GM12864 (cell line): ENCODE results near the gene ANKFY1.

ENCODE experiments used
- DNase-seq: peaks from one replicate; pipeline ENCODE4 v3.0.0-alpha.2; 2011; ENCODE audit warnings: low read depth
- H3K4me3 ChIP-seq: 2 replicates; pipeline ENCODE4 v1.5.1; 2011; ENCODE audit warnings: mild to moderate bottlenecking, low read depth, low read length, control low read depth
- TF ChIP-seq, protein P1 (sequence below): IDR thresholded peaks from 2 replicates; pipeline ENCODE4 v1.5.1; 2011; ENCODE audit warnings: low read depth, mild to moderate bottlenecking, moderate library complexity, low read length, control low read depth, inconsistent platforms; ENCODE audit errors: missing control alignments

The ANKFY1 gene

DNA sequence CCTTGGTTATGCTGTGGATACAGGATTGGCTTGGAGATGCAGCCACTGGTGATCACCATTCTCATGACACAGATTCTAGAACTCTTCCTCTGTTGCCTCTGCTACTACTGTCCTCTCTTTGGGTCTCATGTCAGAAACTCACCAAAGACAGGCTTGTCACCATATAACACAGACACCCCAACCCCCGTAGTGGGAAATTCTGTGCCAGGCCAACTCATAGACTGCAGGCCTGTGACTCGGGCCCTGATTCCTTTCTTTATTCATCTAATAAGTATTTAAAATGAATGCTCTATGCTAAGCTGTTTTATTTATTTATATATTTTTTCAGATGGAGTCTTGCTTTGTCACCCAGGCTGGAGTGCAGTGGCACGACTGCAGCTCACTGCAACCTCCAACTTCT, 111.3 kb downstream of the ANKFY1 start:
- no peak overlapping the region for H3K4me3 ChIP-seq
- TF ChIP-seq, protein P1, sequence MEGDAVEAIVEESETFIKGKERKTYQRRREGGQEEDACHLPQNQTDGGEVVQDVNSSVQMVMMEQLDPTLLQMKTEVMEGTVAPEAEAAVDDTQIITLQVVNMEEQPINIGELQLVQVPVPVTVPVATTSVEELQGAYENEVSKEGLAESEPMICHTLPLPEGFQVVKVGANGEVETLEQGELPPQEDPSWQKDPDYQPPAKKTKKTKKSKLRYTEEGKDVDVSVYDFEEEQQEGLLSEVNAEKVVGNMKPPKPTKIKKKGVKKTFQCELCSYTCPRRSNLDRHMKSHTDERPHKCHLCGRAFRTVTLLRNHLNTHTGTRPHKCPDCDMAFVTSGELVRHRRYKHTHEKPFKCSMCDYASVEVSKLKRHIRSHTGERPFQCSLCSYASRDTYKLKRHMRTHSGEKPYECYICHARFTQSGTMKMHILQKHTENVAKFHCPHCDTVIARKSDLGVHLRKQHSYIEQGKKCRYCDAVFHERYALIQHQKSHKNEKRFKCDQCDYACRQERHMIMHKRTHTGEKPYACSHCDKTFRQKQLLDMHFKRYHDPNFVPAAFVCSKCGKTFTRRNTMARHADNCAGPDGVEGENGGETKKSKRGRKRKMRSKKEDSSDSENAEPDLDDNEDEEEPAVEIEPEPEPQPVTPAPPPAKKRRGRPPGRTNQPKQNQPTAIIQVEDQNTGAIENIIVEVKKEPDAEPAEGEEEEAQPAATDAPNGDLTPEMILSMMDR = no peak
- DNase-seq = no peak

DNA sequence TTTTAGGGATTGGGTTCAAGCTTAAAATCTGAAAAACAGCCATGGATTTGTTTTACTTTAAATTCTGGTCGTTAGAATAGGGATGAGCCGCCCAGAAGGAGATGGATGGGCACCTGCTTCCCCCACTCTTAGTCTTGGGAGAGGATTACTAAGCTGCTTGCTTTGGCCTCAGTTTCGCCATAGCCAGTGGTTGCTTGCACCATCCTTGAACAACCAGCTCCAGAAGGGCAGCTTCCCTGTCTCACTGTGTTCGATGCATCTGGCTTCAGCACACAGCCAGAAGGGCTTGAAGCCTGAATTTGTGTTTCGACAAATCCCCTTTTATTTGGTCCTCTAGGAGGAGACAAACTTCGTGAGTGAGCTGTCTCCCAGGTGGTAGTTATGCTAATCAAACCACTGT, 113.7 kb downstream of the ANKFY1 start:
- TF ChIP-seq, protein P1 = no peak
- no peak overlapping the region for H3K4me3 ChIP-seq
- DNase-seq = no peak

DNA sequence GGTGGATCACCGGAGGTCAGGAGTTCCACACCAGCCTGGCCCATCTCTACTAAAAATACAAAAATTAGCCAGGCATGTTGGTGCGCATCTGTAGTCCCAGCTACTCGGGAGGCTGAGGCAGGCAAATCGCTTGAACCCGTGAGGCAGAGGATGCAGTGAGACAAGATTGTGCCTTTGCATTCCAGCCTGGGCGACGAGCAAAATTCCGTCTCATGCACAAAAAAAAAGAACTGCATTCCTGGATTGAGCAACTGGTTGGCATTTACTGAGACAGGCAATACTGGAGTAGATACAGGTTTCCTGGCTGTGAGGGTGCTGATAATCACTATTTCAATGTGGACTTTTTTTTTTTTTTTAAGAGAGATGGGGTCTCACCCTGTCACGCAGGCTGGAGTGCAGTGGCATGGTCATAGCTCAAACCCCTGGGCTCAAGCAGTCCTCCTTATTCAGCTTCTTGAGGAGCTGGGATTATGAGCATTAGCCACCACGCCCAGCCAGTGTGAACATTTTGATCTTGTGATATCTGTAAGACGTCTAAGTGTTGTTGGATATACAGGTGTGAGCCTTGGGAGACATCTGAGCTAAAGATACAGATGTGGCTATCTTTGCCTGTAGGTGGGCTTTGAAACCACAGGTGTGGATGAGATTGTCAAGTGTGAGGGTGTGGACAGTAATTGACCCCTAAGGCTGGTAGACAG, 115.0 kb downstream of the ANKFY1 start:
- DNase-seq = no peak
- TF ChIP-seq, protein P1 = no peak
- no peak overlapping the region for H3K4me3 ChIP-seq

DNA sequence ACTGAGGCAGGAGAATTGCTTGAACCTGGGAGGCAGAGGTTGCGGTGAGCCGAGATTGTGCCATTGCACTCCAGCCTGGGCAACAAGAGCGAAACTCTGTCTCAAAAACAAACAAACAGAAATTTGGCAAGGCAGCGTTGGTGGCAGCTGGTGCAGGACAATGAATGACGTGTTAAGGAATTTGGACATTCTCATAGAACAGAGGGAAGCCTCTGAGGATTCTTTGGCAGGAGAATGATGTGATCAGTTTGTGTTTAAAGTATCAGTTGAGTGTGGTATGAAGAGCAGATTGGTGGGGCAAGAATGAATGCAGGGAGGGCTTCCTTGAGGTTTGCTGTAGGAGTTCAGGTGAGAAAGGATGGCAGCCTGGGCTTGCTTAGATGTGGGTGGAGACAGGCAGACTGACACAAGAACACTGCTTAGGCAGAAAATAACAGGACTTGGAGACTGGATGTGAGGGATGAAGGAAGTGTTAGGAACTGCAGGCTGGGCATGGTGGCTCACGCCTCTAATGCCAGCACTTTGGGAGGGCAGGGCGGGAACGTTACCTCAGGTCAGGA, 115.9 kb downstream of the ANKFY1 start:
- no peak for DNase-seq
- TF ChIP-seq, protein P1 = no peak

DNA sequence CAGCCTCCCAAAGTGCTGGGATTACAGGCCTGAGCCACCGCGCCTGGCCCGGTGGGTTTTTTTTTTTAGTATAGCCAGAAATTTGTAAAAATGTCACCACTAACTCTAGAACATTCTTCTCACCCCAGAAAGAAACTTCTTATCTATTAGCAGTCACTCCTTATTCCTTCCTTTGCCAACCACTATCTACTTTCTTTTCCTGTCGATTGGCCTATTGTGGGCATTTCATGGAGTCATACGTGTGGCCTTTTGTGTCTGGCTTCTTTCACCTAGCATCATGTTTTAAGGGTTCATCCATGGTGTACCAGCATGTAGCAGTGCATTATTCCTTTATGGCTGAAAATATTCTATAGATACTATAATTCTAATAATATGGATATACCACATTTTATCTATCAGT, 117.1 kb downstream of the ANKFY1 start:
- H3K4me3 ChIP-seq = no peak overlapping the region
- DNase-seq = no peak
- TF ChIP-seq, protein P1 = no peak

More for the DNA sequence above, 115.9 kb downstream of the ANKFY1 start:
- no peak overlapping the region for H3K4me3 ChIP-seq

DNA sequence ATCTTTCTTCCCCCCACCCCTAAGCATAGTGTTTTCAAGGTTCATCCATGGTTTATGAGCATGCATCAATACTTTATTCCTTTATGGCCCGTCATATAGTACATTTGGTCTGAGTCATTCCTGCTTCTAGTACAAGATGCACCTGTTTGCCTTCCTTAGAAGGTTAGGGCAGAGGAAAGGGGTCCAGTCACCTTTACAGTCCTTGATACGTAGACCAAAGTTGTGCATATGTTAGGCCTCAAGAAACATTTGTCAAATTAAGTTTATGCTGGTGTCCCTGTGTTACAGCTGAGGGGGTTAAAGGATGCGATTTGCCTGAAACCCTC, 119.4 kb downstream of the ANKFY1 start:
- peak overlapping the region; percentile 87 for H3K4me3 ChIP-seq
- TF ChIP-seq, protein P1 = no peak
- no peak for DNase-seq

DNA sequence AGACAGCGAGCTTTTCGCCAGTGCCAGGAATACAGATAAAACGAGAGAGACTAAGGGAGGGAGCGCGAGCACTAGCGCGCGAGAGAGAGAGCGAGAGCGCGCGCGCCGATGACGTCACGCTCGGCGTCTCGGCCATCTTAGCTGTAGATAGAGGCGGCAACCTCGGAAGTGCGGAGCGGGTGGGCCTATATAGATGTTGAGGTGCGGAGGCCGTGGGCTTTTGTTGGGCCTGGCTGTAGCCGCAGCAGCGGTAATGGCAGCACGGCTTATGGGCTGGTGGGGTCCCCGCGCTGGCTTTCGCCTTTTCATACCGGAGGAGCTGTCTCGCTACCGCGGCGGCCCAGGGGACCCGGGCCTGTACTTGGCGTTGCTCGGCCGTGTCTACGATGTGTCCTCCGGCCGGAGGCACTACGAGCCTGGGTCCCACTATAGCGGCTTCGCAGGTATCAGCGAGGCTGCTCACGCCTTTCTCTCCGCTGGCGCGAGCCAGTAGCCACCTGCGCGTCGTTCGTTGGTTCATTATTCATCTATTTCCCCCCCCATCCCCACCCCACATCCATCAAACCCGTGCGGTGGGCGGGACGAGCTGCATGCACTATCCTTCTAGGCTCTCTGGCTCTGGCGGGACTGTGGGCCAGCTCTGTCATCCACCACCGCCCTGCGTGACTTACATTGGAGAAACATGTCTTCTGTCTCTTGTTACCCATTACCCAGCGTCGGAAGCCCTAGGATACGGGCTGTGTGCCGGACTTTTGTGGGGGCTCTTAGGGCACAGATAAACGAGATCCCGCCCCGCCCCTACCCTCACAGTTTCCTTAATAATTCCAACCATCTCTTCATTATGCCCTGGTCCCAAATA, 120.0 kb downstream of the ANKFY1 start:
- peak overlapping the region; percentile 87 for H3K4me3 ChIP-seq
- TF ChIP-seq, protein P1 = no peak
- peak; percentile 79 for DNase-seq
